ENCODE data around the gene ETV7.

DNA sequence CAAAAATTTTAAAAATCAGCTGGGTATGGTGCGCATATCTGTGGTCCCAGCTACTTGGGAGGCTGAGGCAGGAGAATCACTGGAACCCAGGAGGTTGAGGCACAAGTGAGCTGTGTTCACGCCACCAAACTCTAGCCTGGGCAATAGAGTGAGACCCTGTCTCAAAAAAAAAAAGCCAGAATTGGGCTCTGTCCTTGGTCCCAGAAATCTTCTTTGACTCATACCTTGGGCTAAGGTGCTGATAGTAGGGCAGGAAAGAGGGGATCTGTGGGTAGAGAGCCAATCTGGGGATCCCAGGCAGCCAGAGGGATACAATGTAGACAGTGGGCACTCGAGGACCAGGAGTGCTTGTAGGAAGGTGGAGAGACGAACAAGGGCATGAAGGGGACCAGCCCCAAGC lies 13.3 kb downstream of the ETV7 start:
- TF ChIP-seq, protein P1, sequence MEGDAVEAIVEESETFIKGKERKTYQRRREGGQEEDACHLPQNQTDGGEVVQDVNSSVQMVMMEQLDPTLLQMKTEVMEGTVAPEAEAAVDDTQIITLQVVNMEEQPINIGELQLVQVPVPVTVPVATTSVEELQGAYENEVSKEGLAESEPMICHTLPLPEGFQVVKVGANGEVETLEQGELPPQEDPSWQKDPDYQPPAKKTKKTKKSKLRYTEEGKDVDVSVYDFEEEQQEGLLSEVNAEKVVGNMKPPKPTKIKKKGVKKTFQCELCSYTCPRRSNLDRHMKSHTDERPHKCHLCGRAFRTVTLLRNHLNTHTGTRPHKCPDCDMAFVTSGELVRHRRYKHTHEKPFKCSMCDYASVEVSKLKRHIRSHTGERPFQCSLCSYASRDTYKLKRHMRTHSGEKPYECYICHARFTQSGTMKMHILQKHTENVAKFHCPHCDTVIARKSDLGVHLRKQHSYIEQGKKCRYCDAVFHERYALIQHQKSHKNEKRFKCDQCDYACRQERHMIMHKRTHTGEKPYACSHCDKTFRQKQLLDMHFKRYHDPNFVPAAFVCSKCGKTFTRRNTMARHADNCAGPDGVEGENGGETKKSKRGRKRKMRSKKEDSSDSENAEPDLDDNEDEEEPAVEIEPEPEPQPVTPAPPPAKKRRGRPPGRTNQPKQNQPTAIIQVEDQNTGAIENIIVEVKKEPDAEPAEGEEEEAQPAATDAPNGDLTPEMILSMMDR (IDR thresholded peaks at IDR 0.05): no peak
- TF ChIP-seq POLR2A (IDR thresholded peaks at IDR 0.05): no peak

Measured in lower leg skin (tissue), 3 donors.